Measurements from ENCODE around the gene MEX3A. TPM values are rescaled to one million over a fixed set of nuclear protein-coding genes. Genes with fewer than 3 reads are reported as not detected.
A peak's percentile ranks its signal among the peaks of the same experiment; 100 is the strongest.

MEX3A gene
- total and polyA plus RNA-seq, 2 of the 8 experiments (the other 6 are each of a cell fraction or from before 2014, with no cell fraction given), result 34.1 to 52.4 TPM

GRCh38 chr1:156123356-156124196 is 41.3 kb upstream of the MEX3A start (continued):
- peak in 1 of 2 experiments; percentile 4; a peak in 1 of 4 replicates for TF ChIP-seq RAD21 (IDR thresholded peaks at IDR 0.05 in 1 of 2, conservative IDR thresholded peaks at IDR 0.05 in 1 of 2; ENCODE audit: low read depth in 2 of 2, low read length in 2 of 2)
- TF ChIP-seq SIX5 (IDR thresholded peaks at IDR 0.05; ENCODE audit: low read depth, low read length), result no peak
- no peak for TF ChIP-seq BCL11A (IDR thresholded peaks at IDR 0.05; ENCODE audit: low read depth in 2 of 2, low read length in 2 of 2)
- TF ChIP-seq NANOG (IDR thresholded peaks at IDR 0.05; ENCODE audit: insufficient read depth, low read depth, low read length, poor library complexity, severe bottlenecking), result no peak
- TF ChIP-seq JUND (IDR thresholded peaks at IDR 0.05; ENCODE audit: low read length), result peak; percentile 20; the same call in 1 of the 2 replicates
- no peak for TF ChIP-seq FOSL1 (IDR thresholded peaks at IDR 0.05; ENCODE audit: insufficient read depth, low read depth, low read length)
- peak; percentile 67 for TF ChIP-seq TEAD4 (IDR thresholded peaks at IDR 0.05; ENCODE audit: low read depth, low read length)
- TF ChIP-seq PHF8 (conservative IDR thresholded peaks at IDR 0.05; ENCODE audit: low read depth, low read length), result no peak
- no peak for TF ChIP-seq SUZ12 (IDR thresholded peaks at IDR 0.05; ENCODE audit: low read length)
- peak; percentile 12; the same call in 1 of the 2 replicates for TF ChIP-seq POLR2AphosphoS5 (IDR thresholded peaks at IDR 0.05; ENCODE audit: low read depth, low read length)
- no peak for TF ChIP-seq RNF2 (IDR thresholded peaks at IDR 0.05; ENCODE audit: borderline replicate concordance, low read depth, low read length, missing control alignments, poor library complexity, severe bottlenecking)
- no peak for TF ChIP-seq CTBP2 (IDR thresholded peaks at IDR 0.05; ENCODE audit: borderline replicate concordance, insufficient read depth, insufficient read length, low read length)
- peak in 1 of 2 experiments; percentile 72; a peak in 2 of 3 replicates for TF ChIP-seq POLR2A (IDR thresholded peaks at IDR 0.05; ENCODE audit: control extremely low read depth in 1 of 2, low read depth in 2 of 2, low read length in 2 of 2)
- TF ChIP-seq CBX5 (IDR thresholded peaks at IDR 0.05; ENCODE audit: low read depth, low read length), result no peak
- TF ChIP-seq CBX8 (IDR thresholded peaks at IDR 0.05; ENCODE audit: borderline replicate concordance, low read depth, low read length), result no peak
- peak; percentile 30; the same call in 1 of the 2 replicates for TF ChIP-seq RBBP5 (IDR thresholded peaks at IDR 0.05; ENCODE audit: borderline replicate concordance, low read depth, low read length)

Measured in H1 (cell line).